Glutamatergic neuron (in vitro differentiated cells): ENCODE results near the gene GALNT2. TPM values are rescaled to one million over a fixed set of nuclear protein-coding genes. Genes with fewer than 3 reads are reported as not detected.

Experiments used
- DNase-seq: peaks from one replicate; pipeline ENCODE4 v3.0.0; 2022
- H3K27ac Mint-ChIP-seq: one replicate; pipeline ENCODE4 v1.8.0; 2020; ENCODE audit warnings: mild to moderate bottlenecking, mixed read lengths, inconsistent platforms; ENCODE audit not compliant: unreplicated experiment
- H3K27me3 Mint-ChIP-seq: one replicate; pipeline ENCODE4 v1.8.0; 2020; ENCODE audit warnings: mild to moderate bottlenecking, moderate library complexity, mixed read lengths, inconsistent platforms; ENCODE audit not compliant: unreplicated experiment
- H3K36me3 Mint-ChIP-seq: one replicate; pipeline ENCODE4 v1.8.0; 2020; ENCODE audit warnings: mild to moderate bottlenecking, mixed read lengths, inconsistent platforms; ENCODE audit not compliant: unreplicated experiment
- H3K4me1 Mint-ChIP-seq: one replicate; pipeline ENCODE4 v1.8.0; 2020; ENCODE audit warnings: mild to moderate bottlenecking, low read depth, mixed read lengths, inconsistent platforms; ENCODE audit not compliant: unreplicated experiment
- H3K4me3 Mint-ChIP-seq: one replicate; pipeline ENCODE4 v1.8.0; 2020; ENCODE audit warnings: mild to moderate bottlenecking, mixed read lengths, inconsistent platforms; ENCODE audit not compliant: unreplicated experiment
- H3K9me3 Mint-ChIP-seq: one replicate; pipeline ENCODE4 v1.8.0; 2020; ENCODE audit warnings: mild to moderate bottlenecking, moderate library complexity, mixed read lengths, inconsistent platforms; ENCODE audit not compliant: unreplicated experiment
- total RNA-seq: library from RNA; stranded (reverse); fragmentation: NEBNext Ultra II Directional; extraction: Animal tissue kit (Norgen Biotek cat#: 25700); gene quantifications from one replicate; pipeline ENCODE4 v1.2.1, GENCODE V29; 2021; ENCODE audit not compliant: unreplicated experiment
- TF ChIP-seq, protein P1 (sequence below): fragments of 200-600 bp; sonication (generic); IDR thresholded peaks from one replicate; pipeline ENCODE4 v1.5.0; 2021; ENCODE audit not compliant: partially characterized antibody, unreplicated experiment

GALNT2 gene
- total RNA-seq, 1 donor from 2014 or later: 35.2 TPM

DNA sequence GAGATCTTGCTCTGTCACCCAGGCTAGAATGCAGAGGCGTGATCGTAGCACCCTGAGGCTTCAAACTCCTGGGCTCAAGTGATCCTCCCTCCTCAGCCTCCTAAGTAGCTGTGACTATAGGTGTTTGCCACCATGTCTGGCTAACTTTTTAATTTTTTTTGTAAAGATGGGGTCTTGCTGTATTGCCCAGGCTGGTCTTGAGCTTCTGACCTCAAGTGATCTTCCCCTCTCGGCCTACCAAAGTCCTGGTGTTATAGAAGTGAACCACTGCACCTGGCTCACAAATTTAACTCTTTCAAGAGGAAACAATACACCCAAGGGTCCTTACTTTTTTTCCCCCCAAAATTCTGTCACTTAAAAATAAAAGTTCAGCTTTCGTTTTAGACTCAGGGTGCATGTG lies 62.3 kb downstream of the GALNT2 start:
- Mint-ChIP-seq H3K27ac (no peak overlapping the region), H3K4me1 (peaks cover 33% of the 10 kb centered on the region), H3K27me3 (peaks cover 7% of the 10 kb centered on the region), H3K4me3 (no peak overlapping the region), H3K9me3 (peaks cover 3% of the 10 kb centered on the region), H3K36me3 (no peaks in the 10 kb centered on the region)
- no peak for DNase-seq
- TF ChIP-seq, protein P1, sequence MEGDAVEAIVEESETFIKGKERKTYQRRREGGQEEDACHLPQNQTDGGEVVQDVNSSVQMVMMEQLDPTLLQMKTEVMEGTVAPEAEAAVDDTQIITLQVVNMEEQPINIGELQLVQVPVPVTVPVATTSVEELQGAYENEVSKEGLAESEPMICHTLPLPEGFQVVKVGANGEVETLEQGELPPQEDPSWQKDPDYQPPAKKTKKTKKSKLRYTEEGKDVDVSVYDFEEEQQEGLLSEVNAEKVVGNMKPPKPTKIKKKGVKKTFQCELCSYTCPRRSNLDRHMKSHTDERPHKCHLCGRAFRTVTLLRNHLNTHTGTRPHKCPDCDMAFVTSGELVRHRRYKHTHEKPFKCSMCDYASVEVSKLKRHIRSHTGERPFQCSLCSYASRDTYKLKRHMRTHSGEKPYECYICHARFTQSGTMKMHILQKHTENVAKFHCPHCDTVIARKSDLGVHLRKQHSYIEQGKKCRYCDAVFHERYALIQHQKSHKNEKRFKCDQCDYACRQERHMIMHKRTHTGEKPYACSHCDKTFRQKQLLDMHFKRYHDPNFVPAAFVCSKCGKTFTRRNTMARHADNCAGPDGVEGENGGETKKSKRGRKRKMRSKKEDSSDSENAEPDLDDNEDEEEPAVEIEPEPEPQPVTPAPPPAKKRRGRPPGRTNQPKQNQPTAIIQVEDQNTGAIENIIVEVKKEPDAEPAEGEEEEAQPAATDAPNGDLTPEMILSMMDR: no peak

DNA sequence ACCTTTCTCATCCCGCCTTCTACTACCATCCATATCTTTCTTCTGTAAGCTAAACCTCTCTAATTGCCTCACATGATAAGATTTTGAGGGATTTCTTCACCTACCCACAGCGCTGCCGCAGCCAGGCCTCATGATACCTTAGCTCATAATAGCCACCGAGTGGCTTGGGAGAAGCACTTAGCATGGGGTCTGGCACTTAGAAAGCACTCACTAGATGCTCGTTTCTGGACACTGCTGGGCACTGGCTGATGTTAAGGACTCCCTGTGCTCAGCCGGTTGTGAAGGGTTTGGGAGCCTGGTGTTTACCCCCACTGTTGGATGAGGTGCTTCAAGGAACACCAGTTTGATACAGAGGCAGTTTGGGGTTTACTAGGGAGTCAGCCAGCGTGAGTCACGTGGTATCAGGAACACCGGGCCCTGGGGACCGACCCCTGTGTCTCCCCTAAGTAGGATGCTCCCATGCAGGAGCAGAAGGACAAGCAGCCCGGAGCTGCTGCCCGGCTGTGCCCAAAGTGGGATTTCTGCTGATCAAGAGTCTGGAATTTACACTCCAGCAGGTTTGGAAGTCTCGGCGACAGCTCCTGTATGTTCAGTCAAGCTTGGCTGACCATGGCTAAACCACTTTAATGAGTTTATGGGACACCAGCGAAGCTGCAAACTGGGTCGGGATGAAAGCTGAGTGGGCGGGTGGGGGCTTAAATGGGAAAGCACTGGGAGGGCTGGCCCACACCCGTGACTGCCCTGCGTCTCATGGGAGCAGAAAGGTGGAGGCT lies 63.3 kb downstream of the GALNT2 start:
- no peak for DNase-seq
- no peak overlapping the region for H3K27ac Mint-ChIP-seq
- H3K4me3 Mint-ChIP-seq: no peak overlapping the region
- TF ChIP-seq, protein P1: no peak
- peaks cover 7% of the 10 kb centered on the region for H3K27me3 Mint-ChIP-seq
- H3K4me1 Mint-ChIP-seq: peaks cover 37% of the 10 kb centered on the region
- no peaks in the 10 kb centered on the region for H3K36me3 Mint-ChIP-seq
- peaks cover 3% of the 10 kb centered on the region for H3K9me3 Mint-ChIP-seq

DNA sequence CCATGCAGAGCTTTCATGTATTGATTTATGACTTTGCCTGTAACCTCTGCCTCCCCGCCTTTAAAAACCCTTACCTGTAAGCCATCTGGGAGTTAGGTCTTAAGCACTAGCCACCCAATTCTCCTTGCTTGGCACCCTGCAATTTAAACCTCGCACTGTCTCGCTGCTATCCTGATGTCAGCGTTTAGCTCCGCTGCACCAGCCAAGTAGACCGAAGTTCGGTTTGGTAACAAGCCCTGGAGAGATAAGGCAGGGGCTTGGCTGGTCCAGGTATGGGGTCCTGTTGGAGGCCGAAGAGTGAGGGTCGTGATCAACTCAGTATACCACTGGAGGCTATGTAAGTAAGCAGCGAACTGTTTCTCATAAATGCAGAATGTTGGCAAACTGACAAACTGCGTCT lies 64.4 kb downstream of the GALNT2 start:
- Mint-ChIP-seq H3K36me3 (no peaks in the 10 kb centered on the region), H3K4me3 (no peak overlapping the region), H3K9me3 (peaks cover 4% of the 10 kb centered on the region), H3K27ac (no peak overlapping the region), H3K4me1 (peaks cover 40% of the 10 kb centered on the region), H3K27me3 (peaks cover 7% of the 10 kb centered on the region)
- DNase-seq: no peak
- TF ChIP-seq, protein P1: no peak

DNA sequence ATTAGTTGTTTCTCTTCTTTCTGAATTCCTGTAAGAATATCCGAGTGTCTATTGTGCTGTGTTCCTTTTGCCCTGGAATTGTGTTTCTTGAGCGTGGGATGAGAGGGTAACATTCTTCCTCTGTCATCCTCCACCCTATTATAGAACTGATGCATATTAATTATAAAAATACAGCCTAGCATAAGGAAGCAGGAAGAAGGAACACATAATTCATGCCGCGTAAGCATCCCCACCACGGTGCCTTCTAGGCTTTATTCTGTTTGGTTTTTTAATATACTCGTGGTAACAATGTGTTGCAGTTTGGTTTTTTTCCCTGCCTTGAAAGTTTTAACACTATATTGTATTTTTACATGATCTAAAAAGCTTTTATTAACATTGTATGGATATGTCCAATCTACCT lies 65.7 kb downstream of the GALNT2 start:
- Mint-ChIP-seq H3K36me3 (no peaks in the 10 kb centered on the region), H3K27ac (no peak overlapping the region), H3K9me3 (peaks cover 2% of the 10 kb centered on the region), H3K27me3 (peaks cover 4% of the 10 kb centered on the region), H3K4me3 (no peak overlapping the region), H3K4me1 (peaks cover 44% of the 10 kb centered on the region)
- DNase-seq: no peak
- TF ChIP-seq, protein P1: no peak

DNA sequence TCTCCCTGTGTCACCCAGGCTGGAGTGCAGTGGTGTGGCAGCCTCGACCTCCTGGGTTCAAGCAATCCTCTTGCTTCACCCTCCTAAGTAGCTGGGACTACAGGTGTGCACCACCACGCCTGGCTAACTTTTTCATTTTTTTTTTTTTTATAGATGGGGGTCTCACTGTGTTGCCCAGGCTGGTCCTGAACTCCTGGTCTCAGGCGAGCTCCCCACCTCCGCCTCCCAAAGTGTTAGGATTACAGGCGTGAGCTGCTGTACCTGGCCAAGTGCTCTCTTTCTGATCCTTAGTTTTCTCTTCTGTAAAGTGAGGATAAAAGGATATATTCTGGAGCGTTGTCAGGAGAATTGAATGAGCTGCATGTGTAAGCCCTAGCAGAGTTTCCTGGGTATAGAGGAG lies 68.7 kb downstream of the GALNT2 start:
- TF ChIP-seq, protein P1: no peak
- no peak for DNase-seq
- Mint-ChIP-seq H3K27ac (no peak overlapping the region), H3K27me3 (peaks cover 5% of the 10 kb centered on the region), H3K4me1 (peaks cover 36% of the 10 kb centered on the region), H3K4me3 (no peak overlapping the region), H3K9me3 (peaks cover 2% of the 10 kb centered on the region), H3K36me3 (no peaks in the 10 kb centered on the region)
